Measurements from ENCODE around the gene PRPF19. TPM values are rescaled to one million over a fixed set of nuclear protein-coding genes. Genes with fewer than 3 reads are reported as not detected.

Gene PRPF19
- total and polyA plus RNA-seq, 9 of the 15 experiments (the other 6 are each of a cell fraction or from before 2014, with no cell fraction given): 9.4 to 212 (median 73.2) TPM

GRCh38 chr11:60939855-60940254 is 33.5 kb upstream of the PRPF19 start:
- Histone ChIP-seq H3K79me2 (ENCODE audit: control insufficient read depth, insufficient read depth, low read length) (no peaks in the 10 kb centered on the region), H3K9me3 (replicated peaks; ENCODE audit: control insufficient read depth, insufficient read depth, low read depth, low read length) (no peaks in the 10 kb centered on the region), H3K4me1 (replicated peaks in 1 of 2; ENCODE audit: control insufficient read depth in 2 of 2, insufficient read depth in 2 of 2, low read length in 2 of 2) (peaks cover 0 to 7% of the 10 kb centered on the region in 2 experiments; a peak in 1 of 5 replicates), H3K4me2 (ENCODE audit: insufficient read depth, low read length) (no peak overlapping the region), H3K9ac (ENCODE audit: insufficient read depth in 1 of 2, low read depth in 2 of 2, low read length in 2 of 2) (no peak overlapping the region), H3K27me3 (ENCODE audit: control insufficient read depth in 2 of 2, insufficient read depth in 2 of 2, low read length in 2 of 2) (peaks cover 54 to 84% of the 10 kb centered on the region in 2 experiments), H3K4me3 (no peak overlapping the region), H3K27ac (ENCODE audit: extremely low read depth, low read depth, low read length) (no peak overlapping the region), H4K20me1 (replicated peaks; ENCODE audit: control insufficient read depth, insufficient read depth, low read length) (peaks cover 13% of the 10 kb centered on the region), H2AFZ (ENCODE audit: low read depth, low read length) (no peak overlapping the region), H3K9me1 (ENCODE audit: control insufficient read depth, insufficient read depth, low read length) (no peaks in the 10 kb centered on the region), H3K36me3 (ENCODE audit: control insufficient read depth, insufficient read depth, low read length) (no peaks in the 10 kb centered on the region)
- 0% methylated on average over 2 of the region's 2 CpGs for WGBS (ENCODE audit: insufficient coverage, low coverage, missing lambda C conversion rate)
- DNase-seq (ENCODE audit: extremely low read depth in 1 of 4, low spot score in 3 of 4) (no peak), ATAC-seq (no peak), FAIRE-seq (no peak)
- ChIA-PET CTCF (ENCODE audit: low intra/inter-chr PET ratio) (interaction anchor here (0.6 kb wide), 1 partner anchor 12 kb away, joined by 3 read pairs; no protein-coding TSS in a partner anchor), POLR2A (interaction anchor here (1.1 to 1.7 kb wide), 4 partner anchors 11 to 45 kb away, joined by 3 to 6 read pairs (median 5); partner anchors contain the start of gene TMEM132A)
- in situ Hi-C loops (cut with MboI): no loop called here
- intact Hi-C loops (cut with micrococcal nuclease): no loop called here
- no TSS peak for BruUV-seq (replicated peaks)
- TF ChIP-seq ZNF77 (CRISPR knock-in tag; IDR thresholded peaks at IDR 0.05) (no peak), CAMTA2 (CRISPR knock-in tag; conservative IDR thresholded peaks at IDR 0.05) (no peak), HMBOX1 (IDR thresholded peaks at IDR 0.05) (peak; percentile 87), NCOA2 (IDR thresholded peaks at IDR 0.05; ENCODE audit: partially characterized antibody in 2 of 2) (no peak), SRSF1 (IDR thresholded peaks at IDR 0.05; ENCODE audit: low read depth, low read length) (no peak), NR0B1 (IDR thresholded peaks at IDR 0.05; ENCODE audit: partially characterized antibody) (no peak), TFE3 (CRISPR knock-in tag; IDR thresholded peaks at IDR 0.05) (peak; percentile 83), PTTG1 (tag; IDR thresholded peaks at IDR 0.05; ENCODE audit: low read depth) (no peak), THRAP3 (IDR thresholded peaks at IDR 0.05; ENCODE audit: borderline replicate concordance) (no peak), ZNF511 (CRISPR knock-in tag; IDR thresholded peaks at IDR 0.05) (no peak), MIER1 (IDR thresholded peaks at IDR 0.05; ENCODE audit: low read depth) (no peak)
- TF ChIP-seq, protein P1, sequence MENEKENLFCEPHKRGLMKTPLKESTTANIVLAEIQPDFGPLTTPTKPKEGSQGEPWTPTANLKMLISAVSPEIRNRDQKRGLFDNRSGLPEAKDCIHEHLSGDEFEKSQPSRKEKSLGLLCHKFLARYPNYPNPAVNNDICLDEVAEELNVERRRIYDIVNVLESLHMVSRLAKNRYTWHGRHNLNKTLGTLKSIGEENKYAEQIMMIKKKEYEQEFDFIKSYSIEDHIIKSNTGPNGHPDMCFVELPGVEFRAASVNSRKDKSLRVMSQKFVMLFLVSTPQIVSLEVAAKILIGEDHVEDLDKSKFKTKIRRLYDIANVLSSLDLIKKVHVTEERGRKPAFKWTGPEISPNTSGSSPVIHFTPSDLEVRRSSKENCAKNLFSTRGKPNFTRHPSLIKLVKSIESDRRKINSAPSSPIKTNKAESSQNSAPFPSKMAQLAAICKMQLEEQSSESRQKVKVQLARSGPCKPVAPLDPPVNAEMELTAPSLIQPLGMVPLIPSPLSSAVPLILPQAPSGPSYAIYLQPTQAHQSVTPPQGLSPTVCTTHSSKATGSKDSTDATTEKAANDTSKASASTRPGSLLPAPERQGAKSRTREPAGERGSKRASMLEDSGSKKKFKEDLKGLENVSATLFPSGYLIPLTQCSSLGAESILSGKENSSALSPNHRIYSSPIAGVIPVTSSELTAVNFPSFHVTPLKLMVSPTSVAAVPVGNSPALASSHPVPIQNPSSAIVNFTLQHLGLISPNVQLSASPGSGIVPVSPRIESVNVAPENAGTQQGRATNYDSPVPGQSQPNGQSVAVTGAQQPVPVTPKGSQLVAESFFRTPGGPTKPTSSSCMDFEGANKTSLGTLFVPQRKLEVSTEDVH (IDR thresholded peaks at IDR 0.05; ENCODE audit: low read depth, partially characterized antibody): no peak
